HG03159 (cell line): Measurements from ENCODE around the gene MOB3B.
"Not testable (repeated sequence)": the region's sequence is repeated elsewhere in the genome, so short reads cannot be mapped to it uniquely, and the experiment has no call there.

Experiments used
- ATAC-seq: cut with Tn5 transposase; IDR thresholded peaks from one replicate; pipeline ENCODE4 v1.9.1; 2021; ENCODE audit warnings: mild to moderate bottlenecking, moderate library complexity; ENCODE audit not compliant: unreplicated experiment

Gene MOB3B

DNA sequence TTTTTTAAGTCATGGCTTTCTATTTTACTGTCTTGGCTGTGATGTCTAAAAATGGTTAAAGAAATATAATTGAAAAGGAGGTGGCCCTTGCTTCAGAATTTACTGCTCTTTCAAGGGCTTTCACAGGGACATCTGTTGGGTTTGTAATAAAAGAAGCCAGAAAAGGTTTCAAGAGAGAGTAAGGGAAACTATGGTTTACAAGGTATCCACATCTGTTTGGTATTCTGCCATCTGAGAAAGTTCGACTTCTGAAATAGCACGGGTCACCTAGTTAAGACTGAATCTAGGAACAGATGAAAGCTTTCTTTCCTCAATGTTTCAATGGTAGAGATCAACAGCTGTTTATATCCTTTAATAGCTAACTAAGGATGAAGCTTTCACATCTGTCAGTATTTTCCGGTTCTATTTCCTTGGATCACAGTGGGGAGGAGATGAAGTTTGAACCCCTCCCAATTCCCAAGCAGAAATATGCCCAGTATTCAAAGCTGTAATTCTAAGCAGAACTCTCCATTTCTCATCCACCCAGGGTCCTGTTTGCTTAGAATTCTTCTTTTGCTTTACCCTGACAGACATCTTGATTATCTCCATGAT, 78.3 kb downstream of the MOB3B start:
- no peak for ATAC-seq

DNA sequence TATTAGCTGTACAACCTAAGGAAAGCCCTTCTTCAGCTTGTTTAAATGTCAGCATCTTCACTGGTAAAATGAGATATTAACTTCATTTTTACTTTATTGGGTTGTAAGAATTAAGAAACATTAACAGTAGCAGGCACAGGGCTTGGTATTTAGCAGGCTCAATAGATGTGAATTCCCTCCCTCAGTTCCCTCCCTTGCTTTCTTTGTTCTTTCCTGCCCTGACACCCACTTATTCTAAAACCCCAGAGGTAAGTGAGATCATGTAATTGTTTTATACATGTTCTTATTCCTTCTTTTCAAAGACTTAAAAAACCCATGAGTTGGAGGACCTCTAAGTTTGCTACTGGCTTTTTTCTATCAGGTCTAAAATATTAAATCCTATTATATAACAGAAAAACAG, 78.9 kb downstream of the MOB3B start:
- no peak for ATAC-seq

DNA sequence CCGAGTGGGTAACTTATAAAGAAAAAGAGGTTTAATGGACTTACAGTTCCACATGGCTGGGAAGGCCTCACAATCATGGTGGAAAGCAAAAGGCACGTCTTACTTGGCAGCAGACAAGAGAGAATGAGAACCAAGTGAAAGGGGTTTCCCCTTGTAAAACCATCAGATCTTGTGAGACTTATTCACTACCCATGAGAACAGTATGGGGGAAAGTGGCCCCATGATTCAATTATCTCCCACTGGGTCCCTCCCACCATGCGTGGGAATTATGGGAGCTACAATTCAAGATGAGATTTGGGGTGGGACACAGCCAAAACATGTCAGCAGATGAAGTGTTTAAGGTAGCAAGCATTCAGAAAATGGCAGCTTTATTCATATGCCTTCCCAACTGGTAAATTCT, 81.3 kb downstream of the MOB3B start:
- ATAC-seq = not testable (repeated sequence)

GRCh38 chr9:27447031-27447683, 82.5 kb downstream of the MOB3B start:
- ATAC-seq = no peak

- no peak for ATAC-seq
Observed at GRCh38 chr9:27445688-27446087, 83.9 kb downstream of the MOB3B start.

DNA sequence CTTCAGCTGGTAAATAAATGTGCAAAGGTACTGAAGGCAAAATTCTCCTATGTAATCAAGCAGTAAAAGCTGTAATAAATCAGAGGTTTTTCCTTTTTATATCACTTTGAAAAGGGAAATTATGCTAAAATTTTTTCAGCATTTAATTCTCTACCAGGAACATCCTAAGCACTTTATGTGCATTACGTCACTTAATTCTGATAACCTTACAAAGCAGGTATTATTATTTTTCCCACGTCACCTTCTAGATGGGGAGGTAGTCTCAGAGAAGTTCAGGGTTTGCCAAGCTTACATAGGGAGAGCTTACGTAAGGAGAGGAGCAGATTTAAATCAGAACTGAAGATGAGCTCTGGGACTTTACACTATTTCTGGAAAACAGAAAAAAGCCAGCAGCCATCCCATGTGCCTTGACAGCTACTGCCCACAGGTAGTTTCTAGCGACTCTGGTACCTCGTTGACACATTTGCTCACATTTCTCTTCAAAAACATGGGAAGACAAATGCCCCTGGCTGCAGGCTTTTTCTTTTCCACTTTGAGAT, 84.5 kb downstream of the MOB3B start:
- no peak for ATAC-seq

GRCh38 chr9:27442464-27442863, 87.2 kb downstream of the MOB3B start:
- no peak for ATAC-seq

- ATAC-seq = peak; percentile 99
Observed at GRCh38 chr9:27441741-27442070, 87.9 kb downstream of the MOB3B start.

- ATAC-seq = peak; percentile 41
Observed at GRCh38 chr9:27440888-27441740, 88.5 kb downstream of the MOB3B start.

- no peak for ATAC-seq
Observed at GRCh38 chr9:27438522-27438921, 91.1 kb downstream of the MOB3B start.

DNA sequence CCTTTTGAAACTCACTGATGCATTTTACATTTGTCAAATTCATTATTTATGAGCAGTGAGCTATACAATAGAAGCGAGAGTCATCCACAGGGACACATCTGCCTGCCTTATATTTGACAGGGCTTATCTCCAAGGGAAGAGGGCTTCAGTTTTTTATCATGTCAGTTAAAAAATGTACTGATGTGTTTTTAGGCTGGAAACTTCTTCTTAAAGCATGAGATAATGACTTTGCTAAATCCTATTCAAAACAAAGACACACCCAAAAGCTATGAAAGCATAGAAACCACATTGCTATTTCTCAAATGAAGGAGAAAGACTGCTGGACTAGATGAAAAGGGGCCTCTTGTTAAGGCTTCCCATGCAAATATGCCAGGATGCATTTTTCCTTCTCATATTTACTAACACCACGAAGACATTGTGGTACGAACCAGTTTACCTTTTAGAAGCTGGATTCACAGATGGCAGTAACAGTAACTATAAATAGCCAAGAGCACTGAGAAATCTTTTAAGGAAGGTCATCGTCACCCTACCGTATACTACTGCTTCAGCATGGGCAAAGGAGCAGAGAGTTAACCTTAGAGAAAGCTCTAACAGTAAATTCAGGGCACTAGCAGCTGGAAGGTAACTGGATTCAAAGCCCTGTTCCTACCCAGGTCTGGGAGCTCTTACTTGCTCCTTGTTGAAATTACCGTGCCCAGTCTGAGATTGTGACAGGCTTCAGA, 91.8 kb downstream of the MOB3B start:
- ATAC-seq = no peak

GRCh38 chr9:27436234-27436633, 93.4 kb downstream of the MOB3B start:
- ATAC-seq = no peak

DNA sequence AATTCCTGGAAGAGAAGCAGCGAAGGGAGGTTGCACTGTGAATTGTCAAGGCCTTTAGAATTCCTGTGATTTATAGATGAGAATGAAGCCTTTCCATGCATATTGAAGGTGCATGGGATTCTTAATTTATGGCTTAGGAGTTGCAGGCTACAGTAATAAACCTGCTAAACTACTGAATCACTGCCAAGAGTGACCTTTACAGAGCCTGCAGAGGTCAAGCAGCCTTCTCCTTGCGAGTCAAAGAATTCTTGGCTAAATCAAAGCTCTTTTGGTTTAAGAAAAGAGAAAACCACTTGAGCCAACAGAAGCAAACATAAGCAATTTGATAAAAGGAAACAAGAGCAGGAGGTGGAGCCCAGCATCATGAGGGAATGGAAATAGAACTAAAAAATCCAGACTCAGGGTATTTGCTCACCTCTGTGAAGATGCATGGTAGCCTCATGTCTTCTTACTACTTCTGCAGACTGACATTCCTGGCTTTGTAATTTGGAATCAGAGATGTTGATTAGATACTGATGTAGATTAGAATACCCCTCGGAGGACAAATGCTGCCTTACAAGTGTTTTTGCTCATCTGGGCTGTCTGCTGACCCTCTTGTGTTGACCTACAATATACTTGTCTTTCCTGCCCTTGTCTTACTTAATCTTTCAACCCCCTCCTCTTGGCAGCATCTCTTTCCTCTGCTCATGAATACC, 95.8 kb downstream of the MOB3B start:
- ATAC-seq = no peak

DNA sequence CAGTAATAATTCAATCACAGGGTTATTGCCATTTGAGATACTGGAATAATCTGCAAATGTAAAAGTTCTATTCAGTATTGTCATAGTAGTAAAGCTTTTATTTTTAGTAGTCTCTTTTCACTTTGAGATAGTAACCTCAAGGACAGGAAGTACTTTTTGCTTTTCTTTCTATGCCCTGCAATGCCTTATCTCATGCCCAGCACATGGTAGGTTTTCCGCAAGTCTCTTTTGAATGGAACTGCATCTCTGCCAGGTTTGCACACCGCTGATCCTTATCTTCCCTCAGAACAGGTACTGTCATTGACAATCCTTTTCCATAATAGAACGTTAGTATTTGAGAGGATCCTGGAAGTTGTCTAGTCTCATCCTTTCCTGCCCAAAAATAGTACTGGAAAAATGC, 97.3 kb downstream of the MOB3B start:
- ATAC-seq = no peak

- ATAC-seq = no peak
Observed at GRCh38 chr9:27431543-27432147, 98.0 kb downstream of the MOB3B start.

- no peak for ATAC-seq
Observed at GRCh38 chr9:27430750-27431535, 98.7 kb downstream of the MOB3B start.

- ATAC-seq = no peak
Observed at GRCh38 chr9:27429917-27430316, 99.7 kb downstream of the MOB3B start.

DNA sequence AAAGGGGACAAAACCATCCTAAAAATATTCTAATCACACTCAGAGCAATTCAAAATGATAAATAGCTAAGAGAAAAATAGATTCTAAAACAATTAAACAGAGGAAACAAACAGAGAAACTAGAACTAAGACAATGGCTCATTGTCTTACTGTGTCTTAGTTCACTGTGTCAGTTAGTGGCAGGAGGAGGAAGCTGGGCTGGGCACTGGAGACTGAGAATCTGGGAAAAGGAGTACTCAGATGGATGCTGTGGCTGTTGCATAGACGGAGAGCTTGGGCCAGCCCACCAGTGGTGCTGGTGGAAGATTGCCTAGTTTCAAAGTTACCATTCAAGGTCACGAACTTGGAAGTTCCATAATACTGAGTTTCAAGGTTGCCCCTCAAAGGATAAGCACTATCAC, 100.2 kb downstream of the MOB3B start:
- no peak for ATAC-seq

DNA sequence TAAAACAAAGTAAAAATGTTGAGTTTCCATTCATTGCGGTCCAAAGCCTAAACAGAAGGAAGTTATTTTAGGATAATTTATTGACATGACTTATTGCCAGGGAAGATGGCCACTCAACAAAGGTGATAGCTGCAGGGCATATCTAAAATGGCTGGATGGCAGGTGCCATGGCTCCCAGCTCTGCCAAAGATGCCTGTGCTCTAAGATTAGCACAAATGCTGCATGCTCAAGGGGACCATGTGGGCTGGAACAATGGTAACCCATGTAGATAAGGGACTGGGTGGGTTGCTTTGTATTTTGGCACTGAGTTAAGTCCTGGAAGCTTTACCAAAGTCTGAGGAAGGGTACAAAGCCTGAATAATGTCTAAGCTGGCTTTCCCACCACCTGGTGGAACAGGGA, 101.1 kb downstream of the MOB3B start:
- no peak for ATAC-seq

DNA sequence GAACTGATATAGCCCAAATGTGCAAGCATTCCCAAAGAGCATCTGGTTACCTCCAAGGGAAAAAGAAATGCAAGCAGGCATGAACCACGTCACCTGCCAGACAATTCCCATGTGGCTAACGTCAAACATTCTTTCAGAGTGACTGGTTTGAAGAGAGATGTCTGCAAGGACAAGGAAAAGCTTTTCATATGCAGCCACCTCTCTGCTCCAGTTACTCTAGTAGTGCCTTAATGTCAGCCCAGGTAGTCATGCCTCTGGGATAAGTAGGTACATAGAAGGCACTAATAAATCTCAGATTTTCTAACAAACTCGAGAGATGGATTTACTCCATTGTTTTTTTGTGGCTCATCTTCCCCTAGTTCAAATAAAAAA, 102.4 kb downstream of the MOB3B start:
- no peak for ATAC-seq
